HG02884 (cell line): ENCODE data around the gene FAM193A.

ENCODE experiments used
- ATAC-seq: cut with Tn5 transposase; IDR thresholded peaks from one replicate; pipeline ENCODE4 v1.9.1; 2021; ENCODE audit warnings: mild to moderate bottlenecking, moderate library complexity; ENCODE audit not compliant: unreplicated experiment

Gene FAM193A

DNA sequence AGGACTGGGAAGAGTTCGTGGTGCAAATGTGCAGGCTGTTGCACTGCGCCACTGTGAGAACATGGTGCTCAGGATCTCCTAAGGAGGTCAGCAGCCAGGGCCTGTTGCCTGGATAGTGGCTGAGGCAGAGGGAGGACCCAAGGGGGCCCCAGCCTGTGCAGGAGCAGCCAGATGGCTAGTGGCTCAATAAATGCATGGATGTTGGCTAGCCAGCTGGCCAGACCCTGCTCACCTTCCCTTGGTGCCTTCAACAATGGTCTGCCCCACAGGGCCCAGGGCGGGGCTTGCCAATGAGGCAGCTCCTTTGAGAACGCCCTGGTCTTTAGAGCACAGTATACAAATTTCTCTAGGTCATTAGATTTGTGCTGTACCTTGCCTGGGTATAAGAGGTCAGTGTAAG lies 152.2 kb downstream of the FAM193A start:
- no peak for ATAC-seq

GRCh38 chr4:2689114-2689513 lies 152.7 kb downstream of the FAM193A start:
- no peak for ATAC-seq

DNA sequence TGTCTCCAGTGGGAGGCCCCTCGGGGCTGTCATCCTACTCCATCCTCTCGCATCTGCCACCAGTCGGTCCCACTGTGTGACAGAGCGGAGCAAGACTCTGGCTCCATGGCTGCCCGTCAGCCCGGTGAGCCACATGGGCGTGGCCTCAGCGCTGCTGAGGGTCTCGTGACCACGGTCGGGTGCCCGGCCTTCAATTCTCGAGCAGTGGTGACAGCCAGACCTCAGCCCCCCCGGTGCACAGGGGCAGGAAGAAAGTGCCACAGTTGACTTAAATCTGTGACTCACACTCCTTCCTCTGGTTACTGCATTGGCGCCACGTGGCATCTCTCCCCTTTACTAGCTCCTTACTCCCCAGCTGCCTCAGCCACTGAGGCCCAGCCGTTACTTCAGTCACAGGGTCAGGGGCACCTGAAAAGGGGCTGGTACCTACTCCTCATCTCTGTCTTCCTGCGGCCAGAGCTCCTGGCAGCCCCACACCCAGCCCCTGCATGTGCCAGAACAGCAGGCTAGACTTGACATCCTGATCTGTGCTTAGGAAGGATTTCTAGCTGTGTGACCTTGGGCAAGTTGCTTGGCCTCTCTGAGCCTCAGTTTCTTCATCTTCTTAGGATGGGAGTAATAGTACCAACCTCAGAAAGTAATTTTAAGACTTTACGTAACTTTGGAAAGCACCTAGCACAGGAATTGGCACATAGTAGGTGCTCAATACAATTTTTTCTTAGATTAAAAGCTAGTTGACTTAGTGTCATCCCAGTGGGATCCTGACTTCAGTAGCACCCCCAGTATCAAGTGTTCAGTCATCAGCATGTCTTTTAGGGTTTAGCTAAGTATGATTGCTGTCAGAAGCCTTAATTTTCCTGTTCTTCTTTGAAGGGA lies 153.6 kb downstream of the FAM193A start:
- ATAC-seq: peak; percentile 51

- no peak for ATAC-seq
These were observed 154.9 kb downstream of the FAM193A start for GRCh38 chr4:2691313-2691712.

GRCh38 chr4:2691952-2692435 lies 155.5 kb downstream of the FAM193A start:
- ATAC-seq: no peak

DNA sequence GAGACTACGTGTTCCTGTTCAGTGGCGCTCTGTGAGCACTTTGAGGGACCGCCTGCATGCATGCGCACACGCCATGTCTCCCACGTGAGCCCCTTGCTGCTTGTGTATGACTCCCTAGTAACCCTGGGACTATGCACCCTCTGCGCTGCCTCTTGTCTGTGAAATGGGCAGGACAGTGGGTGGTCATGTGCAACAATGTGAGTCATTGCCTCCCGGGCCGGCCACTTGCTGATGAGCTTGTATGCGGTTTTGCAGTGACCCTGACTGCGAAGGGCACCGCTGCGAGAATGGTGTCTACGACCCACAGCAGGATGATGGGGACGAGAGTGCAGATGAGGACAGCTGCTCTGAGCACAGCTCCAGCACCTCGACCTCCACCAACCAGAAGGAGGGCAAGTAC lies 158.2 kb downstream of the FAM193A start:
- no peak for ATAC-seq

DNA sequence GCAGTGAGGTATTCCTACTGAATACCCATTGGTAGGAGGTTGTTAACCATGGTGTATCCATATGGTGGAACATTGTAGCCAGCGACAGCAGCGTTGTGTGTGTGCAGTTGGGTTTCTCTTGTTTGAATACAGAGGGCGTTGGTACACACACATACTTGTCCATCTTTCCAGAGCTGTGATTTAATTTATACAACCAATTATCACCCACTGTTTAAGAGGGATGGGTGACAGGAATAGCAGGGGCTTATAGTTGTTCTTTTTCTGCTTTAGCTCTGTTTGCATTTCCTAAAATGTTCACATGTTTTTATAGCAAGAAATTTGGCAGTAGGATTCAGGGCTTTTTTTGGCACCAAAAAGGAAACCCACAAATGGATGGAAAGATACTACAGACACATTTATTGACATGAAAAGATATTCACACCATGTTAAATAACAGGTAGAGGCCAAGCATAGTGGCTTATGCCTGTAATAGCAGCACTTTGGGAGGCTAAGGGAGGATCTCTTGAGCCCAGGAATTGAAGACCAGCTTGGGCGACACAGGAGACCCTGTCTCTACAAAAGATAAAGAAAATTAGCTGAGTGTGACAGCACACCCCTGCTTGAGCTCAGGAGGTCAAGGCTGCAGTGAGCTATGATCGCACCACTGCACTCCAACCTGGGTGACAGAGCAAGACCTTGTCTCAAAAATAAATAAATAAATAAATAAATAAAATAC lies 159.1 kb downstream of the FAM193A start:
- ATAC-seq: no peak

GRCh38 chr4:2696423-2696822 lies 160.0 kb downstream of the FAM193A start:
- peak; percentile 88 for ATAC-seq

DNA sequence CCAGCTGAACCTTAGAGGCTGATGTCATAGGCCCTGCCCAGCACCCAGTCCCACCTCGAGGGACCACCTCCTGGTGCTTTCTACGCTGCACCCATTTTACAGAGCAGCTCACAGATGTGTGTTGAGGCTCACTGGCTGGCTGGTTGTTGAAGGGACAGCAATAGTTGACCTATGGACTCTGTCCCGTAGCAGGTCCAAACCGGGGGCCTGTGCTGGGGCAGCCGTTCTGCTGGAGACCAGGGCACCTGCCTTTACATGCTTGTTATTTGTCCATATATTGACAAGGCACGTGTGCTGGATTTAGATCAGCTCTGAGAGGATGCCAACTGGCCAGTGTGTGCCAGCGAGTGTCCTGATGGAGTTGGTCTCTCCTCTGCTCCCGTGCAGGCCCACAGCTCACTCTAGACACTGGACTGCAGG lies 161.6 kb downstream of the FAM193A start:
- ATAC-seq: no peak

GRCh38 chr4:2698504-2698903 lies 162.1 kb downstream of the FAM193A start:
- ATAC-seq: no peak

GRCh38 chr4:2698951-2699505 lies 162.6 kb downstream of the FAM193A start:
- ATAC-seq: no peak

DNA sequence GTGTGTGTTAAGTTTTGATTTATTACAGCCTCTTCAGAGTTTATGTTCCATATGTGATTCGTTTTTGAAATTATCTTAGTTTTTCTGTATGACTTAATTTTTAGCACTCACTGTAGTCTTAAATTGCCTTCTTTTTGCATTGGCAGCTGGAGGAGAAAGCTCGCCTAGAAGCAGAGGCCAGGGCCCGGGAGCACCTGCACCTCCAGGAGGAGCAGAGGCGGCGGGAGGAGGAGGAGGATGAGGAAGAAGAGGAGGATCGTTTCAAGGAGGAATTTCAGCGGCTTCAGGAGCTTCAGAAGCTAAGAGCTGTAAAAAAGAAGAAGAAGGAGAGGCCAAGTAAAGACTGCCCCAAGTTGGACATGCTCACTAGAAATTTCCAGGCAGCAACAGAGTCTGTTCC lies 163.1 kb downstream of the FAM193A start:
- ATAC-seq: no peak

DNA sequence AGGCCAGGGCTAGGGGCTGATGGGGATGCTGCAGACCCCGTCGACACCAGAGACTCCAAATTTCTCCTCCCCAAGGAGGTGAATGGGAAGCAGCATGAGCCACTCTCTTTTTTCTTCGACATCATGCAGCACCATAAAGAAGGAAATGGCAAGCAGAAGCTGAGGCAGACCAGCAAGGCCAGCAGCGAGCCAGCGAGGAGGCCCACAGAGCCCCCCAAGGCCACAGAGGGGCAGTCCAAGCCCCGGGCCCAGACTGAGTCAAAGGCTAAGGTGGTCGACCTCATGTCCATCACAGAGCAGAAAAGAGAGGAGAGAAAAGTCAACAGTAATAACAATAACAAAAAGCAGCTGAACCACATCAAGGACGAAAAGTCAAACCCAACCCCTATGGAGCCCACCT lies 163.6 kb downstream of the FAM193A start:
- ATAC-seq: no peak

DNA sequence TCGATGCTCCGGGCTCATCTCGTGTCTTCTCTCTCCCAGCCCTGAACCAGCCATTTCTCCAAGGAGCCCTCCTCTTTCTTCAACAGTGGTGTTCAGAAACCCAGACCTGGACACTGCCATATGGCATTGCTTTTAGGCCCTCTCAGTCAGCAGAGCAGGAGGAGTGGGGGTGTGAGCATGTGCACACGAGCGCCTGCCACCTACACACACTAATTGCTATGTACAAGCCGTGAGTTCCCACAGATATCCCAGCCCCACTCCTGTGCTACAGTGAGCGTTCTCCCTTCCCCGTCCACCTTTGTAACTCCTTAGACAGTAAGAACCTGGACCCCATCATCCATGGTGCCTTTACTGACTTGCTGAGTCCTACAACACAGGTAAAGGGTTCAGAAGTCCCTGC lies 165.9 kb downstream of the FAM193A start:
- ATAC-seq: no peak

- no peak for ATAC-seq
These were observed 166.3 kb downstream of the FAM193A start for GRCh38 chr4:2702770-2703169.

DNA sequence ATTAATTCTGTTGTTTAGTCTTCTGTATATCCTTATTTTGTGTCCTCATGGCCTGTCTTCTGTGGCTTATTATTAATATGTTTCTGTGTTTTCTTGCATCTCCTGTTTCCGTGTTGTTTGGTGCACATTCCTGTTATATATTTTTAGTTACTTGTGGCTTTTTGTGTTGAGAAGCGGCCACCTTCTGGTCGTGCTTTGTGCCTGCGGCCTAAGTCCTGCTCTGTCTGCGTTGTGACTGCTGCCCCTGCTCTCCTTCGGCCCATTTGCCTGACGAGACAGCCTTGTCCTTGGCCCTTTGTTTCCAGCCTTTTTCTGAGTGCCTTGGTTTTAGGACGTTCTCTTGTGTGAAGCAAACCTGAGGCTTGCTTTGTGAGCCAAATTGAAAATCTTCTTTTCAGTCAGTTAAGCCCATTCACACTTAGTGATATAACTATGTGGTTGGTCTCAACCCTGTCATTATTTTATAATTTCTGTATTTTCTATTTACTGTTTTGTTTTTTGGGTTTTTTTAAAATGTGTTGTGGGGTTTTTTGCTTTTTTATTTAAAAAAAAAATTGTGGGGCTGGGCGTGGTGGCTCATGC lies 175.9 kb downstream of the FAM193A start:
- ATAC-seq: no peak

GRCh38 chr4:2713337-2713736 lies 176.9 kb downstream of the FAM193A start:
- ATAC-seq: no peak

- ATAC-seq: no peak
These were observed 177.8 kb downstream of the FAM193A start for GRCh38 chr4:2714061-2714770.

DNA sequence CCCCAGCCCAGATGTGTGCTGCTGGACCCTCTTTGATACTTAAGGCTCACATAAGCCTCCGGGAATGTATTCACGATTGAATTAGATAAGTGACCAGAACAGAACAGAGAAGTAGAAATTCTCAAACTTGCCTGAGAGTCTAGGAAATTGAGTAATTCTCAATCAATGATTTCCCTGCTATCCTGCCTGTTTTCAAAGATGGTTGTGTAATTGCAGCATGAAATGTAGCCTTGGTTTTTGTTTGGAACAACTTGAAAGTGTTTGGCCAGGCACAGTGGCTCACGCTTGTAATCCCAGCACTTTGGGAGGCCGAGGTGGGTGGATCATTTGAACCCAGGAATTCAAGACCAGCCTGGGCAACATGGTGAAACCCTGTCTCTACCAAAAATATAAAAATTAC lies 178.5 kb downstream of the FAM193A start:
- ATAC-seq: no peak

DNA sequence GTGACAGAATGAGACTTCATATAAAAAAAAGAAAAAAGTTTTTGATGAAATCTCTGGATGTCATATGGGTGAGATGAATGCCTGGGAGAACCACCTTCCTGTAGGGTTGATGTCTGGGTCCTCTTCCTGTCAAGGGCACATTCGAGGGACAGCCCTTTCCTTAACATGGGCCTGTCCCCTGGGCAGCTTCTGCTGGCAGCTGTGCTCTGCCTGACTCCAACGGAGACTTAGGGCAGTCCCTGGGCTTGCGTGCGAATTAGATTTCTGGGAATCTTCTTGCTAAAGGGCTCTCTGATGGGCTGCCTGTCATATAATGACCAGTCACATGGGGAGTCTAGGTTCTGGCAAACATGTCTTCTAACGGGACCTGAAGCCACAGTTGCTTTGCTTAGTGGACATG lies 179.0 kb downstream of the FAM193A start:
- no peak for ATAC-seq

DNA sequence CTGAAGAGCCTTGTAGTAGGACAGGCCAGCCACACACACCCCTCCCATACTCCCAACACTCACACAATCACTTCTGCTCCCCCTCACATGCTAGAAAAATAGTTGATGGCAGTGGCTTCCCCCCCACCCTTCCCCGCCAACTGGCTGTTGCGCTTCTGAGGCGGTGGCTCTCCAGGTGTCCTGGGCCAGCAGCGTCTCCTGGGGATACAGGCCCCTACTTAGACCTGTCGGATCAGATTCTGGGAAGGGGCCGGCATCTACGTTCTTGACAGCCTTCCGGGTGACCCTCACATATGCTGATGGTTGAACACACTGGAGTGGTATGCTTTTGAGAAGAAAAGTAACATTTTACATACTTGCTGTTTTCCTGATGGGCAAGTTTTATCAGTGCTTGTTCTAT lies 179.8 kb downstream of the FAM193A start:
- no peak for ATAC-seq
